HG03354 (cell line): ENCODE results near the gene CLIC4.
"Not testable (repeated sequence)": the region's sequence is repeated elsewhere in the genome, so short reads cannot be mapped to it uniquely, and the experiment has no call there.

ENCODE experiments used
- ATAC-seq: cut with Tn5 transposase; IDR thresholded peaks from one replicate; pipeline ENCODE4 v1.9.1; 2021; ENCODE audit warnings: mild to moderate bottlenecking; ENCODE audit not compliant: unreplicated experiment, poor library complexity, severe bottlenecking

The CLIC4 gene

GRCh38 chr1:24715658-24716057 is 29.6 kb upstream of the CLIC4 start:
- ATAC-seq, result no peak

DNA sequence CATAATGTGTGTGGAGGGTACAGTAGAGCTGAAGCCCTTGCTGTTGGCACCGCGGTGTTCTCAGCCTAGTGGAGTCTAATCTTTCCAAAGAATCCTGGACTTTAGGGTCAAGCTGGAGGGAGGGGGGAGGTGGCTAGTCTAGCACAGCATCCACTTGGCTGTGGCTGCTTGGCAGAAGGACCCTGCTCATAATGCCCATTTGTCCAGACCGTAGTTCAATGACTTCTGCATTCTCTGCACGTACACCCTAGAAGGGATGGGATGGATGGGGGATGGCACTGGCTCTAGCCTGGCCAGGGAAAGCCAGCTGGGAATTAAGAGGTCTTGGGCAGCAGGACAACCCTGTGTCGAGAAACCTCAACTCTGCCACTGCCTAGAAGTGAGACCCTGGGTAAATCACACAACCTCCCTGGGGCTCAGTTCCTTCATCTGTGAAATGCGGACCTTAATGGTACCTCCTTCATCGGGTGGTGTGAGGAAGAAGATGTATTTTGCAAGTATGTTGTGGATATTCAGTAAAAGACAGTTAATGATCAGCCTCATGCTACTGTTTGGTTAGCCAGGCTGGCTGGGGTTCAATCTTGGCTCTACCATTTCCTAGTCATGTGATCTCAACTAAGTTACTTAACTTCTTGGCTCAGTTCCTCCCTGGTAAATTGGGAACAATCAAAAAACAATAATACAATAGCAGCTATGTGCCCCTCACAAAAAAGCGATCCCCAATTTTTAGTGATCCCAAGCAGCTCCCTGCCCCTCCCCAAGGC is 27.2 kb upstream of the CLIC4 start:
- ATAC-seq, result no peak

- ATAC-seq, result no peak
These were observed 25.1 kb upstream of the CLIC4 start for GRCh38 chr1:24720152-24720551.

DNA sequence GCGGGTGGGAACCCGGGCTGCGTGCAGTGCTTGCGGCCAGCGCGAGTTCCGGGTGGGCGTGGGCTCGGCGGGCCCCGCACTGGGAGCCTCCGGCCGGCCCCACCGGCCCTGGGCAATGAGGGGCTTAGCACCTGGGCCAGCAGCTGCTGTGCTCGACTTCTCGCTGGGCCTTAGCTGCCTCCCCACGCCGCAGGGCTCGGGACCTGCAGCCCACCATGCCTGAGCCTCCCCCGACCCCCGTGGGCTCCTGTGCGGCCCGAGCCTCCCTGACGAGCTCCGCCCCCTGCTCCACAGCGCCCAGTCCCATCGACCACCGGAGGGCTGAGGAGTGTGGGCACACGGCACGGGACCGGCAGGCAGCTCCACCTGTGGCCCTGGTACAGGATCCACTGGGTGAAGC is 23.7 kb upstream of the CLIC4 start:
- no peak for ATAC-seq

DNA sequence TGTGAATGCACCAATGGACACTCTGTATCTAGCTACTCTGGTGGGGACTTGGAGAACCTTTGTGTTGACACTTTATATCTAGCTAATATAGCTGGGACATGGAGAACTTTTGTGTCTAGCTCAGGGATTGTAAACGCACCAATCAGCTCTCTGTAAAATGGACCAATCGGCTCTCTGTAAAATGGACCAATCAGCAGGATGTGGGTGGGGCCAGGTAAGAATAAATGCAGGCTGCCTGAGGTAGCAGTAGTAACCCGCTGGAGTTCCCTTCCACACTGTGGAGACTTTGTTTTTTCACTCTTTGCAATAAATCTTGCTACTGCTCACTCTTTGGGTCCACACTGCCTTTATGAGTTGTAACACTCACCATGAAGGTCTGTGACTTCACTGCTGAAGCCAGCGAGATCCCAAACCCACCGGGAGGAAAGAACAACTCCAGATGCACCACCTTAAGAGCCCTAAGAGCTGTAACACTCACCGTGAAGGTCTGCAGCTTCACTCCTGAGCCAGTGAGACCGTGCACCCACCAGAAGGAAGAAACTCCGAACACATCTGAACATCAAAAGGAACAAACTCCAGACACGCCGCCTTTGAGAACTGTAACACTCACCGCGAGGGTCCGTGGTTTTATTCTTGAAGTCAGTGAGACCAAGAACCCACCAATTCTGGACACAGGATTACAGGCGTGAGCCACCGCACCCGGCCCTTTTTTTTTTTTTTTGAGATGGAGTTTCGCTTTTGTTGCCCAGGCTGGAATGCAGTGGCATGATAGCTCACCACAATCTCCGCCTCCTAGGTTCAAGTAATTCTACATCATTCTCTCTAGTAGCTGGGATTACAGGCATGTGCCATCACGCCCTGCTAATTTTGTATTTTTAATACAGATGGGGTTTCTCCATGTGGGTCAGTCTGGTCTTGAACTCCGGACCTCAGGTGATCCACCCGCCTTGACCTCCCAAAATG is 22.9 kb upstream of the CLIC4 start:
- ATAC-seq, result not testable (repeated sequence)

- no peak for ATAC-seq
These were observed 20.7 kb upstream of the CLIC4 start for GRCh38 chr1:24724345-24725208.

DNA sequence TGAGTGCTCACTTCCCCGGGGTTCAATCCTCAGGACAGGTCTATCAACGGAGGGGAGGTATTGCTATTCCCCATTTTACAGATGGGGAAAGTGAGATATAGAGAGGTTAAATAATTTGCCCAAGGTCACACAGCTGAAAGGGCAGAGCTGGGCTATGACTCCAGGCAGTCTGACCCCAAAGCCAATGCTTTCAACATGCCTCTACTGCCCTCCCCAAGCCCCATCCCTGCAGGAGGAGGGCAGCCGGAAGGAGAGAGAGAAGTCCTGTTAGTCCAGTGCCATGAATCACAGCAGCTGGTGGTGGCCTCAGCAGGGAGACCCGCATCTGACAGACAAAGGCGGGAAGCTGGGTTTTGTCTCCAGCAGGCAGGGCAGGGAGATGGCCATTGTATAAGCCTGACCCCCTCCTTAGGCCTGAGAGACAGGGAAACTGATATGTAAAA is 20.0 kb upstream of the CLIC4 start:
- ATAC-seq, result no peak

DNA sequence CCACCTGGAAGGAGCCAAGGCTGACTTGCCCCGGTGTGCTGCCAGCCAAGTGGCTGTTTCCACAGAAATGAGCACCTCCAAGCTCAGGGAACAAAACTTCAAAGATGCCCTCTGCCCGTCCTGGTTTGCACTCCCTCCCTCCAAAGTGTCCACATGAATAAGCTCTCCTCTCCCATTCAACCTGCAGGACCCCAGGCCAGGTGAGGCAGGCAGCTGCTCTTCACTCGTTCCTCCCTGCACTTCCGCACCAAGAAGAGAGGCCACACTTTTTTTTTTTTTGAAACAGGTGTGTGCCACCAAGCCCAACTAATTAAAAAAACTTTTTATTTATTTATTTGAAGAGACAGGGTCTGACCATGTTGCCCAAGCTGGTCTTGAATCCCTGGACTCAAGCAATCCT is 18.5 kb upstream of the CLIC4 start:
- no peak for ATAC-seq

DNA sequence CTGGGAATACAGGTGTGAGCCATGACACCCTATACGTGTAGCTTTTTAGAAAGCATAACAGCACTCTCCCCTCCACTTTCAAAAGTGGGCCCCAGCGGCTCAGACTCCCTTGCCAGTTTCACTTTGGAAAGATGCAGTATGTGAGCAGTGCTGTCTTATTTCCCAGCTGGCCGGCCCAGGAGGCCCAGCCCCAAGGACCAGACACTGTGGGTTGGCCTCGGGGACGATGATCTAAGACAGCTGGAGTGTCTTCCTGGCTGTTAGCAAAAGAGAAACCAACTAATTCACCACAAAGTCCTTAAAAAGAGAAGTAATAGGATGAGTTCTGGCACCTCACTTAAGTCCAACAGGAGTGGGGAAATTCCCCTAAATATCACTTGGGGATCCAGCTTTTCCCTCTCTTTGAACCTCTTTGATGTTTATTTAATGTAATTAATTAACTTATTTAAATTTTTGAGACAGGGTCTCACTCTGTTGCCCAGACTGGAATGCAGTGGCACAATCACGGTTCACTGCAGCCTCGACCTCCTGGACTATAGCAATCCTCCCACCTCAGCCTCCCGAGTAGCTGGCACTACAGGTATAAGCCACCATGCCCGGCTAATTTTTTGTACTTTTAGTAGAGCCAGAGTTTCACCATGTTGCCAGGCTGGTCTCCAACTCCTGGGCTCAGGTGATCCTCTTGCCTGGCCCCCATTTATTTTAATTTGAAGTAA is 17.6 kb upstream of the CLIC4 start:
- peak; percentile 87 for ATAC-seq

- ATAC-seq, result no peak
These were observed 16.3 kb upstream of the CLIC4 start for GRCh38 chr1:24728982-24729381.

DNA sequence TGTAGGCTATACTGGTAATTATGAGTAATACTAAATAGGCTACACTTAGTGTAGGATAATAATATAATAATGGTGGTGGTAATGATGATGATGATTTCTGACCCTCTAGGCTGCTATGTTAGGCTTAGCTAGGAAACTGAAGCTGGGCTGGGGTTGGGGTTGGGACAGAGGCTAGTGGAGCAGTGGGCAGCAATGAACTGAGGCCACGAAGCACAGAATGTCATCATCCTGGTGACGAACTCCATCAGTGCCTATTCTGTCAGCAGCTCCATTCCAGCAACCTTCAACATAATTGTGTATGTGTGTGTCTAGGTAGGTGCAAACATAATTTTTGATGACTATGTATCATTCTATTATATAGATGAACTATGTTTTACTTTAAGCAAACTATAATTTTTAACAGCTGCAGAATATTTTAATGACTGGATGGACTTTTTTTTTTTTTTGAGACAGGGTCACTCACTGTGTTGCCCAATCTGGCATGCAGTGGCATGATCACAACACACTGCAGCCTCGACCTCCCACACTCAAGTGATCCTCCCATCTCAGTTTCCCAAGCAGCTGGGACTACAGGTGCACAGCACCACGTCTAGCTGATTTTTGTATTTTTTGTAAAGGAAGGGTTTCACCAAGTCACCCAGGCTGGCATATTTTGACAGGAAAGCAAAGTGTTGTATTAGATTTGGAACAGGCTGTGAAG is 12.9 kb upstream of the CLIC4 start:
- ATAC-seq, result no peak

DNA sequence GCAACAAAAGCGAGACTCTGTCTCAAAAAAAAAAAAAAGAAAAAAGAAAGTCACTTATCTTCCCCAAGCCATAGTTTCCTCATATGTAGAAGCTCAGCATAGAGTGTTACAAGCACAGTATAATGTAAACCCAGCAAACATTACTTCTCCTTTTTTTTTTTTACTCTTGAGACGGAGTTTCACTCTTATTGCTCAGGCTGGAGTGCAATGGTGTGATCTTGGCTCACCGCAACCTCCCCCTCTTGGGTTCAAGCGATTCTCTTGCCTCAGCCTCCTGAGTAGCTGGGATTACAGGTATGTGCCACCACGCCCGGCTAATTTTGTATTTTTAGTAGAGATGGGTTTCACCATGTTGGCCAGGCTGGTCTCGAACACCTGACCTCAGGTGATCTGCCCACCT is 11.9 kb upstream of the CLIC4 start:
- ATAC-seq, result not testable (repeated sequence)

DNA sequence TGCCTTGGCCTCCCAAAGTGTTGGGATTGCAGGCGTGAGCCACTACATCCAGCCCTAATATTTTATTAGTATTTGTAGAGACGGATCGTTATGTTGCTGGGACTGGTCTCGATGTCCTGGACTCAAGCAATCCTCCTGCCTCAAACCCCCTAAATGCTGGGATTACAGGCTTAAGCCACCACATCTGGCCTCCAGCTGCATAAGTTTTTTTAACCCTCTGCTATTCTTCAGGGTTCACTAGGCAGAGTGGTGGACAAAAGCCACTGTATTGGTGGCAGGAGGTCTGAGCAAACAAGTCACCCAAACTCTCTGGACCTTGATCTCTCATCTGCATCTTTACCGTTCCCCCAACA is 10.1 kb upstream of the CLIC4 start:
- ATAC-seq, result no peak

DNA sequence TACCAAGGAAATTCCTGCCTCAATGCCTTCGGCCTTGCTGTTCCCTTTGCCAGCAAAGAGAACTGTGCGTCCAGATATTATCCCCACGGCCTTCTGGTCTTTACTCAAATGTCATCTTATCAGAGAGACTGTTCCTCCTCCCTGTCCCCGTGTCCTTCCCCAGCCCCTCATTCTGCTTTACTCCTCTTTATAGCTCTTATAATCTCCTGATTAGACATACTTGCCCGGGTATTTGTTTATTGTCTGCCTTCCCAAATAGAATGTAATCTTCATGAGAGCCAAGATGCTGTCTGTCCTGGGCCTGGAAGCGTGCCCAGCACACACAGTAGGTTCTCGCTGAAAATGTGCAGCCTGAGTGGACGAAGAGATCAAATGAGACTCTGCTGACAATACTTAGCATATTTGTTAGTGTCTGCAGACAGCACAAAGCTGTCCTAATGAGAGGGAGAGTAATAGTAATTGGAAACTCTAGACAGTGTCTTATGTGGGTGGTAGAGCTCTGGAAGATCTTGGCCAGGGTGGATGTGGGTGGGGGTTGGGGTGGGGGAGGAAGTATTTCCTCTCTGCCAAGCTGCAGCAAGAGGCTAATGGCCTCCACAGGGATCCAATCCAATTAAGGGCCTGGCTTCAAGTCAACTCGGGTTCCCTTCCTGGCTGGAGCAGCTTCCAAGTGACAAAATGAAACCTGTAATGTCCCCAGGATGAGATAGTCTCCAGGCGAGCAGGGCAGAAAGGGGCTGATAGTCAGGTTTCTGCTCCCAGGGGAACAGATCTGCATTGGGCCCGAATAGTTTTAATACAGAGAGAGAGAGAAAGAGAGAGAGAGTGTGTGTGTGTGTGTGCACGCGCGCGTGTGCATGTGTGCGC is 9.5 kb upstream of the CLIC4 start:
- ATAC-seq, result no peak

DNA sequence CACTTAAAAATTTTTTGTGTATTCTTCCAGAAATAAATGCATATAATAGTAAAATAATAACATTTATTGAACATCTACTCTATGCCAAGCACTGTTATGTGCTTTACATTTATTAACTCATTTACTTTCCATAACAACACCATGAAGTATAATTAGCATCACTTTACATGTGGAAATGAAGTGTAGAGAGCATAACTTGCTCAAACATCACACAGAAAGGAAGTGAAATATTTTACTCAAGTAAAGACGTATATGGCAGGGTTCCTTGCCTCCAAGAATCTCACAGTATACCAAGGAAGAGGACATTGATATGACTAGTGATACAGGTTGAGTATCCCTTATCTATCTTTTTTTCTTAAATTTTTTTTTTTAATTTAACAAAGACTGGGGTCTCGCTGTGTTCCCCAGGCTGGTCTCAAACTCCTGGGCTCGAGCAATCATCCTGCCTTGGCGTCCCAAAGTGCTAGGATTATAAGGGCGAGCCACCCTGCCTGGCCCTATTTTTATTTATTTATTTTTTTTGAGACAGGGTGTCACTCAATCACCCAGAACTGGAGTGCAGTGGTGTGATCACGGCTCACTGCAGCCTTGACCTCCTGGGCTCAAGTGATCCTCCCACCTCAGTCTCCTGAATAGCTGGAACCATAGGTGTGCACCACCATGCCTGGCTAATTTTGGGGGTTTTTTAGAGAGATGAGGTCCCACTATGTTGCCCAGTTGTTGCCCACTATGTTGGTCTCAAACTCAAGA is 7.7 kb upstream of the CLIC4 start:
- no peak for ATAC-seq

DNA sequence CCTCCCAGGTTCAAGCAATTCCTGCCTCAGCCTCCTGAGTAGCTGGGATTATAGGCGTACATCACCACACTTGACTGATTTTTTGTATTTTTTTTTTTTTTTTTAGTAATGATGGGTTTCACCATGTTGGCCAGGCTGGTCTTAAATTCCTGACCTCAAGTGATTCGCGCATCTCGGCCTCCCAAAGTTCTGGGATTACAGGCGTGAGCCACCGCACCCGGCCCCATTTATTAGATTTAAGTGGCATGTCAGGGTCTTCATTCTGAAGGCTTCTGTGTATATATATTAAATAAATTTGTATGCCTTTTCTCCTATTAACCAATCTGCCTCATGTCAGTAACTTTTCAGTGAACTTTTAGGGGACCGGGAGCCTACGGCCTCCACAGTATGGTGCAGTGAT is 6.0 kb upstream of the CLIC4 start:
- no peak for ATAC-seq
